Sciatic nerve (tissue), 2 donors: Measurements from ENCODE around the gene VWA3A. TPM values are rescaled to one million over a fixed set of nuclear protein-coding genes. Genes with fewer than 3 reads are reported as not detected.
"Not testable (repeated sequence)": the region's sequence is repeated elsewhere in the genome, so short reads cannot be mapped to it uniquely, and the experiment has no call there.

Source experiments
- ATAC-seq: fragments of 200-7000 bp; cut with Tn5 transposase; one replicate; pipeline ENCODE4 v1.9.1; 2020; ENCODE audit warnings: mild to moderate bottlenecking, moderate library complexity
- DNase-seq: peaks from one replicate; pipeline ENCODE4 v3.0.0-alpha.2; 2020; ENCODE audit warnings: low spot score
- intact Hi-C: fragments of 100-400 bp; cut with DNase I; formaldehyde crosslinking; loops from one replicate; pipeline ENCODE4 v1.14.2; 2022
- total RNA-seq: library from RNA; stranded (reverse); fragmentation: NEBNext Ultra II Directional; extraction: Animal tissue kit (Norgen Biotek cat#: 25700); gene quantifications from one replicate; pipeline ENCODE4 v1.2.1, GENCODE V29; 2021
- donor health status: DM: no; HTN: no; CAD: no.
- donor health status: DM: no; HTN: no; CAD: no.

Gene VWA3A
- total RNA-seq, 1 donor from 2014 or later = 0.71 TPM

DNA sequence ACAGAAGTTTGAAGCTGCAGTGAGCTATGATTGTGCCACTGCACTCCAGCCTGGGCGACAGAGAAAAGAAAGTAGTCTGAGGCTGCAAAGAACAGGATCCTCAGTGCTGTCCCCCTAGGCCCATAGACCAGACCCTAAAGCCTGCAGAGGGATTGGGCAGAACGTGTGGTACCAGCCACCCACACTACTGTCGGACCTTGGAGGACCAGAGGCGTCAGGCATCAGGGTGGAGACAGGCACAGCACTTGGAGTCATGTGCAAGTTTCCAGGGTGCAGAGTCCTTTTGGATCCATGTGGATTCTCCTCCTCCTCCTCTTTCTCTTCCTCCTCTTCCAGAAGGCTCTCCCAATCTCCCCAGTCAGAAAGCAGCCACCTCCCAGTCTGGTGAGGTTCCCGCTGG is 72.1 kb downstream of the VWA3A start:
- no peak for DNase-seq
- intact Hi-C loops = no loop called here
- ATAC-seq = no peak

DNA sequence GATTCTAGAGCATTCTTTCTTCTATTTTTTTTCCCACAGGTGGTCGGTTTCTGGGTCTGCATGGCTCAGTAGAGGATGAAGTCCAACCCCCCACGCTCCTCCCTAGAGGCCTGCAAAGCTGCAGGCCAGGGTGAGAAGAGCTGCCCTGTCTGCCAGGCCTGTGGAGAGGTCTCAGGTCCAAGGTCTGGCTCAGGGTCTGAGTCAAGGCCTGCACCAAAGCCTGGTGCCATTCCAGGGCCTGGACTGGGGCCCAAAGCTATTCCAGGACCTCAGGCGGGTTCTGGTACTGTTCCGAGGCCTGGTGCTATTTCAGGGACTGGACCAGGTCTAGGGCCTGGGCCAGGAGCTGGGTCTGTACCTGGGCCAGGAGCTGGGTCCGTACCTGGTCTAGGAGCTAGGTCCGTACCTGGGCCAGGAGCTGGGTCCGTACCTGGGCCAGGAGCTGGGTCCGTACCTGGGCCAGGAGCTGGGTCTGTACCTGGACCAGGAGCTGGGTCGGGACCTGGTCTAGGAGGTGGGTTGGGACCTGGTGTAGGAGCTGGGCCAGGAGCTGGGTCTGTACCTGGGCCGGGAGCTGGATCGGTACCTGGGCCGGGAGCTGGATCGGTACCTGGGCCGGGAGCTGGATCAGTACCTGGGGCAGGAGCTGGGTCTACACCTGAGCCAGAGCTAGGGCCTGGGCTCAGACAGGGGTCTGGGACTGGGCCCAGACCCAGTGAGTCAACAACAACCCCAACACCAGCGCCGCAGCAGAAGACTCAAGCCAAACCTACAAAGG is 73.4 kb downstream of the VWA3A start:
- intact Hi-C loops = no loop called here
- no peak for ATAC-seq
- no peak for DNase-seq

DNA sequence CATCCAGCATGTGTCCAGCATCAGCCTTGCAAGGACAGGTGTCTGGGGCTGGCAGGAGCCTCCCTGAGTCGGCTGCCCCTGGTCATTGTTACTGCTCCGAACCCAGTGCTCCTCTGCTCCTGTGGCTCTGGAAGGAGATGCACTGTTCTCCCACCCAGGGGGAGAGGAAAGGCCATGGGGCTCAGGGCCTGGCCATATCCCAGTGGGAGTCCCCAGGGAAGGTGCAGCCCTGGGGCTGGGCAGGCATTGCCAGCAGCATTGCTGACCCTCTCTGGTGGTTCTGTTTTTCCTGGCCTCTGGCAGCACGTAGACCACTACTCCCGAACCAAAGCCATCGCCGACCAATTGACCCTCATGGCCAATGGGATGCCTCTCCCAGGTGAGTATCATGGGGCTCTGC is 79.6 kb downstream of the VWA3A start:
- DNase-seq (no peak), ATAC-seq (no peak)
- intact Hi-C loops = no loop called here

DNA sequence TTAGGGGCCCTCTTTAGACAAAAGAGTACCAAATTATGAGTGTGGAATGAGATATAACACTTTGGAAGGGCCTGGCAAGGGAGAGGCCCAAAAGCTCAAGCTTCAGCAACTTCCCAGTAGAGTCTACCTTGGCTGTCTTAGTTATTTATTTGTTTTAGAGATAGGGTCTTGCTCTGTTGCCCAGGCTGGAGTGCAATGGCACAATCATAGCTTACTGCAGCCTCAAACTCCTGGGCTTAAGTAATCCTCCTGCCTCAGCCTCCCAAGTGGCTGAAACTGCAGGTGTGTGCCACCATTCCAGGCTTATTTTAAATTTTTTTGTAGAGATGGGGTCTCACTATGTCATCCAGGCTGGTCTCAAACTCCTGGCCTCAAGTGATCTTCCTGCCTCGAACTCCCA is 80.3 kb downstream of the VWA3A start:
- ATAC-seq, DNase-seq, intact Hi-C loops: not testable (repeated sequence)

DNA sequence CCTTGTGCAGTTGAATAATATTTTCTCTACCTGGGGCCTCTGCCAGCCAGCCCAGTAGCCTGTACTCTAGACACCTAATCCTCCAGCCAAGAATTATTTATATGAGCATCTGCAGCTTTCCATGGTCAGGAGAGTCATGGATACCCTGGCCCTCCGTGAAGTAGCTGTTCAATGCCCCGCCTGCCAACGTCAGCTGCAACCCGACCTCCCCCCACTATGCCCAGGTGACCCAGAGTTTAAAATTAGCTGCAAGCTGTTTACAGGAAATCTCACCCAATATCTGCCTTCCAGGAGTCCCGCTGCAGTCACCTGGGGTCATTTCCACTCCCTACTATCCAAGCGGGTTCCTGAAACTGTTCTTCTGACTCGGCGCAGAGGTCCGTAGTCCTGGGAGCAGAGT is 82.3 kb downstream of the VWA3A start:
- intact Hi-C loops = no loop called here
- DNase-seq (no peak), ATAC-seq (no peak)

DNA sequence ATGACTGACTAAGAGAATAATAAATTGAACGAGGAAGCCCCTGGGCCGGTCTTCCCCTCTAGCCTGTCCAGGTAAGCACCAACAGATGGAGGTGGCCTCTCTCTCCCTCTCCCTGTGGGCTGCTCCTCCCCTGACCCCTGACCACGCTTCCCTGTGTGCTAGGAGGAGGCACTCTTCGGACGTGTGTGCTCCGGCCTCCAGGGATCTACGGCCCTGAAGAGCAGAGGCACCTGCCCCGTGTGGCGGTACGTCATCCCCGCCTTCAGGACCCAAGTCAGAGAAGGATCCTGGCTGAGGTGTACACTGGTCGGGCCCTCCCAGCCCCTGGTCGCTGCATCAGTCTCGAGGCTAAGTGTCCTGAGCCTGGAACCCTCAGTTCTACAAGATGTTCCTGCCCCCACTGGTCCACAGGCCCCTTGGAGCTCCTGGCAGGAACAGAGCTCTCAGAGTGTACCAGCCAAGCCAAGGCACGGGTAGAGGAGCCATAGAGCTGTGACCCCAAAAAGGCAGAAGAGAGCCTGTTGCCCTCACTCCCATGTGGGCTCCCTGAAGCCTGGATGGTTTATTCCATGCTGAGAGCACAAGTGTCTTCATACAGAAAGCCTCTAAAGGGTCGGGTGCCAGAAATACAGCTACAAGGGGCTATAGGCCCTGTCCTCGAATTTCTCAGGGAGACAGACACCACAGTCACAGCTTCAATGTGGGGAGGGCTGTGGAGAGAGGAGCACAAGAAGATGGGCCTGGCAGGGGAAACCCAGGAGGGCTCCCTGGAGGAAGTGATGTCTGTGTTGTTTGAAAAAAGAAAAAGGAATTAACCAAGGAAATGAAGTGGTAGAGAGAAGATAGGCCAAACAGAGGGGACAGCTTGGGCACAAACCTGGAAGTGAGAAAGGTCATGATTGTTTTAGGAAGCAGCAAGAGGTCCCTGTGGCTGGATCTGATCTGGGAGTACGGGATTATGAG is 85.9 kb downstream of the VWA3A start:
- ATAC-seq (no peak), DNase-seq (no peak)
- intact Hi-C loops = no loop called here

DNA sequence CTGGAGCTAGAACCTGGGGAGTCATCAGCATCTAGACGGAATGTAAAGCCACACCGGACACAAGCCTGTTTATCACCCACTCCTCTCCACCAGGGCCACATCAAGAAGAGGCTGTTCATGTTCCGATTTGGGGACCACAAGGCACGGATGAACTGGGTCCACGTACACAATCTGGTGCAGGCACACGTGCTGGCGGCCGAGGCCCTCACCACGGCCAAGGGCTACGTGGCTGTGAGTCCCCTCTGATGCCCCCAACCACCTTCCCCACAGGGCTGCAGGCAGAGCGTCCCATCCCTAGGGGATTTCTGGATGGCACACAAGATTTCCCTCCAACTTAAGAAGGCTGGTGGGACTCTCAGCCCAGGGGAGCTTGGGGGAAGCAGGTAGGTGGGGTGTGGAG is 89.1 kb downstream of the VWA3A start:
- intact Hi-C loops = no loop called here
- ATAC-seq (no peak), DNase-seq (no peak)

DNA sequence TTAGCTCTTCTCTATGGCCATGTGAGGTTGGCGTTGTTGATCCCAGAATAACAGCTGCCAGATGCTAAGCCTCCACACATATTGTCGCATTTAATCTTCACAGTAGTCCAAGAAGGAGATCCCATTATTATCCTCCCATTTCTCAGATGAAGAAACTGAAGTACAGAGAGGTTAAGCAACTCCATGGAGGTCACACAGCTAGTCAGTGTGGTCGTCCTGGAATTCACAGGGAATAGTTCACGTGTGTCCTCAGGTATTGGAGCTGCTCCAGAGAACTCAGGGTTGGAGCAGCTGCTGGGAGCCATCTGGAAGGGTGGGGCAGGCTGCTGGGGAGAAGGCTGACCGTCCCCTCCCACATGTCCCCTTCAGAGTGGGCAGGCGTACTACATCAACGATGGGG is 89.5 kb downstream of the VWA3A start:
- intact Hi-C loops = no loop called here
- no peak for ATAC-seq
- no peak for DNase-seq

DNA sequence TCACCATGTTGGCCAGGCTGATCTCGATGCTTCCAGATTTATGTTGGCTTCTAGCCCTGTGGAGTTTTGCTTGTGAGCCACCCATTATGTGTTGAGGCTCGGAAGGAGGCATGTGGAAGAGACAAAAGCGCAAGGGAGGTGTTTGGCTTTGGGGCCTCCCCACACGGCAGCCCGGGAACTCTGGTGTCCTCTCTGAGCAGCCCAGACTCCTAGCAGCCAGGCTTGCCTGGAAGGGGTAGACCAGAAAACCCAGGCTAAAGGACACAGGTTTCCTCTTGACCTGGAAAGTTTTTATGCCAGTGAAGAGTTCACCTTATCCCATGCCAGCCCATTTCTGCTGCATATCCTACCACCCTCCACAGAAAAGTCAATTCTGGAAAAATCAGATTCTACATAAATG is 91.0 kb downstream of the VWA3A start:
- ATAC-seq (no peak), DNase-seq (no peak)
- intact Hi-C loops = no loop called here

DNA sequence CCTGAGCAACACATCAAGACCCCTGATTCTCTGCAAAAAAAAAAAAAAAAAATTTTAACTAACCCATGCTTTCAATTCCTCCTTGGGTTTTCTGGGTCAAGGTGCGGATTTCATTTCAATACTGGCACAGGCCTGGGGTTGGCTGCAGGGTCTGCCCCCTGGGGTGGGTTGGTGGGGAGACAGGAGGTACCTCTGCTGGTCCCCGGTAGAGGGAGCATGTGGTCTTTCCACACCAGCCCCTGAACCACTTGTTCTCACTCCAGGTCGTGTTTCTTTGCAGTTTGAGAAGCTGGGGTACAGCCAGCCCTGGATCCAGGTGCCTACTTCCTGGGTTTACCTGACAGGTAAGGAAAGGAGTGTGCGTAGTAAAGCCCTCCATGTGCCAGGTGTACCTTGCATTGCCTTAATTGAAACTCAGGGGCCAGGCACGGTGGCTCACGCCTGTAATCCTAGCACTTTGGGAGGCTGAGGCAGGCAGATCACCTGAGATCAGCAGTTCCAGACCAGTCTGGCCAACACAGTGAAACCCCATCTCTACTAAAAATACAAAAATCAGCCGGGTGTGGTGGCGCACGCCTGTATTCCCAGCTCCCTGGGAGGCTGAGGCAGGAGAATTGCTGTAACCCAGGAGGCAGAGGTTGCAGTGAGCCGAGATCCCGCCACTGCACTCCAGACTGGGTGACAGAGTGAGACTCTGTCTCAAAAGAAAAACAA is 91.7 kb downstream of the VWA3A start:
- intact Hi-C loops = no loop called here
- no peak for ATAC-seq
- no peak for DNase-seq

DNA sequence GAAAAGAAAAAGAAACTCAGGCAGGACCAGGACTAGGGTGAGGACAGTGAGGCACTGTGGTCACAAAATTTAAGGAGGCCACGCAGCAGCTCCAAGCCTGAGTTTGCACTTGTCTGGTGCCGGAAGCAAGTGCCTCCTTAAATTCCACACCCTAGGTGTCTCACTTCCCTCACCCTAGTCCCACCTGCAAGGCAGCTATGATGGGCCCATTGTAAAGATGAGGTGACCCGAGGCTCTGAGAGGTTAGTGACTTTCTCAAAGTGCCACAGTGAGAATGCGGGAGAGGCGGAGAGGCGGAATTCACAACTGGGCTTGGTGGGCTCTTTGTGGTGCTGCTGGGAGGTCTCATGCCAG is 92.3 kb downstream of the VWA3A start:
- DNase-seq = no peak
- intact Hi-C loops = no loop called here
- no peak for ATAC-seq

DNA sequence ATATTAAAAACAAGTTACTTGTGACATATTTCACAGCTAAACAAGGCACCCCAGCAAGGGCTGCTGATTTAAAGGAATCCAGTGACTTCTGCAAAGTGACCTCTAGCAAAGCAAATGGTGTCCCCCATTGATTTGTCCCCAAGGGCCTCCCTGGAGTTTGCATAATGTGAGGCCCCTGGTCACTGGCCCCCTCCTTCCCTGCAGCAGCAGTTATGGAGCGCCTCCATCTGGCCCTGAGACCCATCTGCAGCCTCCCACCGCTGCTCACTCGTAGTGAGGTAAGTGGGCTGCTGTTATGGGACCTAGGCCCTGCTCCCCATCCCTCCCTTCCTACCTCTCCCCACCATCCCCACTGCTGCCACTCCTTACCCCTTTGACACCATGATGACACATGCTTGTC is 94.2 kb downstream of the VWA3A start:
- intact Hi-C loops = loop anchor here (5.0 kb wide), 1 partner anchor 189 kb away; no protein-coding TSS in a partner anchor
- ATAC-seq = no peak
- no peak for DNase-seq

DNA sequence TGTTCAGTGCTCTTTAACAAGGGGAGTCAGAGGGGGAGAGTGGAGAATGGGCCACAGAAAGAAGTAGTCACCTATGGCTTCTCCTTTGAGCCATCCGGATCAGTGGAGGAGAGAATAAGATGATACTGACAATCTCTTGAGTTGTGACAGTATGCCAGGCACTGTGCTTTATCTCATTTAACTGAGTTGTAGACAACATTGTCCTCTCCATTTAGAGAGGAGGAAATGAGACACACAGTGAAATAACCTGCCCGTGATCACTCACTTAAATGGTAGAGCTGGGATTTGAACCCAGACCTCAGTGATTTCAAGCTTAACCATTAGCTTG is 95.9 kb downstream of the VWA3A start:
- DNase-seq (no peak), ATAC-seq (no peak)
- intact Hi-C loops = loop anchor here (5.0 kb wide), 1 partner anchor 191 kb away; no protein-coding TSS in a partner anchor

DNA sequence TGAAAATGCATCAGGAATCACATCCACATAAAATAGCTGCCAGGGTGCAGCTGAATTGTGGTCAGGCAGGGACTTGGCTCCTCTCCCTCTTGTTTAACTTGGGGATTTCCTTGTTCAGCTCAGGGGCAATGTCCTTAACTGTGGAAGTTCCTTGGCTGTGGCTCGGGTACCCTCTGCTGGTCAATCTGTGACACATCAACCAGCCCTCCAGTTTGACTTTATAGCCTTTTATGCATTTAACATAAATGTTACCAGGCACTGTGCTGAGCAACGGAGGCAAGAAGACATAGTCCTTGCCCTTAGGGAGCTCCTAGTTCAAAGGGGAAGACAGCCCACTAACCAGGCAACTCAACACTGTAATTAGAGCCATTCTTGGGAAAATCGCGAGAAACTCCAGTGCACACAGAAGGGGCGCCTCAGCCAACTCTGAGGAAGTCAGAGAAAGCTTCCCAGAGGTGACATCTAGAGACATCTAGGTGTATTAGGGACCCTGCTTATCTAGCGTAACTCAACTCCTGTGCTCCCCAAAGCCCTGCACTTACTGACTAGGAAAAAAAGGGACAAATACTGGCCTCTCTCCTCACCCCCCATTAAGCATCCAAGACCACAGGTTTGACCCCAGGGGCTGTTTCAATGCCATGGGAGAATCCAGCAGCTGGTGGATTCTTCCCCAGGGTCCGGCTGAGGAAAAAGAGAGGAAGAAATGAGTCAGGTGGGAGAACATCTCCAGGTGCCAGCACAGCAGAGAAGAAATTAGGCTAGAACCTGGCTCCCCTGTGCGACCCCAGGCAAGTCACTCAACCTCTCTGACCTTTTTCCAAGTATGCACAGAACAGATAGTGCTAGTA is 96.5 kb downstream of the VWA3A start:
- intact Hi-C loops = loop anchor here (1.0 to 5.0 kb wide), 2 partner anchors 192 to 235 kb away; no protein-coding TSS in a partner anchor
- ATAC-seq = no peak
- peak; percentile 77 for DNase-seq

DNA sequence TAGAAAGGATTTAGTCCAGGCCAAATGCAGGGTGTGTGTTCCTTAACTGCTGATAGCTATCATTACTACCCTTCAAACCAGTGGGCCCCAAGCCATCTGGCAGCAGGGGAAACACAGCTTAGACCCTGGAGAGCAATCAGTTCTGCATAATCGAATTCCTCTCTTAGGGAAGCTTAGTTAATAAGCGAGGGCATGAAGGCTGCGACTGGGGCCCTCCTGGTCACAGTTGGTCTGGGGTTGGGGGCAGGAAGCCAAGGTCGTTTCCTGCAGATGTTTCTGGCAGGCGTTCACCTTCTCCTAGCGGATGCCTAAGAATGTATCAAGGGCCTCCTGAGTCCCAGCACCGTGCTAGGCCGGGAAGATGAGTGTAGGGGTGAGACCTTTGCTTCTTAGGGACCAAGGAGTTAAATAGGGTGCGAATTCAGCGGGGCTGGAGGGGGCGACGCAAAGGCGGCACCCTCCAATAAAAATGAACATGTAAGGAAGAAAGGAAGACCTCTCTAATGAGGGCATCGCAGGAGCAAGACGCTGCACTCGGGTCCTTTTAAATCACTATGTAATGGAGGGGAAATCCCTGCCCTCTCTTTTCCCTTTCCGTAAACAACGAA is 97.2 kb downstream of the VWA3A start:
- intact Hi-C loops = loop anchor here (1.0 to 5.0 kb wide), 2 partner anchors 192 to 235 kb away; no protein-coding TSS in a partner anchor
- no peak for ATAC-seq
- peak; percentile 85 for DNase-seq

DNA sequence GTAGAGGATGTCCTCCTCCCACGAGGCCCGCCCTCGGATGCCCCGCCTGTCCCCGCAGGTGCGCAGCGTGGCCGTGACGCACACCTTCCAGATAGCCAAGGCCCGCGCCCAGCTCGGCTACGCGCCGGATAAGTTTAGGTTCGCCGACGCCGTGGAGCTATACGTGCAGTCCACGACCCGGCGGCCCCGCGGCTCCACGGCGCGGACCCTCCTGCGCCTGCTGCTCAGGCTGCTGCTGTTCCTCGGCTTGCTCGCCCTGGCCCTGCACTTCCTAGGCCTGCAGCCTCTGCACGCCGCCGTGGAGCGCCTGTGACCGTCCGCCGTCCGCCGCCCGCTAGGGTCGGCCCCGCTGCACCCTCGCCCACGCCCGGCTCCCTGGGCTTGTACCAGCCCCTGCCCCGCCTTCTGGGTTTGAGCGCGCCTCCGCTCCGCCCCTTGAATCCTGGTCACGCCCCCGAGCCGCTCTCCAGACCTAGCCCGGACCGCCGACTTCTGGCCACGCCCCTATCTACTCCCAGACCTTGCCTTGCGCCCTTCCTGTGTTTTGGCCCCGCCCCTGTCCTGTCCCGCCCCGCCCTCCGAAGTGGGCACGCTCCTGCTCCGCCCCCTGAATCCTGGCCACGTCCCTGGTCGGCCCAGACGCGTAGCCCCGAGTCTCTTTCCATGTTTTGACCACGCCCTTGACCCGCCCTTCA is 97.9 kb downstream of the VWA3A start:
- DNase-seq (peak; percentile 91), ATAC-seq (peak; percentile 79)
- intact Hi-C loops = no loop called here

DNA sequence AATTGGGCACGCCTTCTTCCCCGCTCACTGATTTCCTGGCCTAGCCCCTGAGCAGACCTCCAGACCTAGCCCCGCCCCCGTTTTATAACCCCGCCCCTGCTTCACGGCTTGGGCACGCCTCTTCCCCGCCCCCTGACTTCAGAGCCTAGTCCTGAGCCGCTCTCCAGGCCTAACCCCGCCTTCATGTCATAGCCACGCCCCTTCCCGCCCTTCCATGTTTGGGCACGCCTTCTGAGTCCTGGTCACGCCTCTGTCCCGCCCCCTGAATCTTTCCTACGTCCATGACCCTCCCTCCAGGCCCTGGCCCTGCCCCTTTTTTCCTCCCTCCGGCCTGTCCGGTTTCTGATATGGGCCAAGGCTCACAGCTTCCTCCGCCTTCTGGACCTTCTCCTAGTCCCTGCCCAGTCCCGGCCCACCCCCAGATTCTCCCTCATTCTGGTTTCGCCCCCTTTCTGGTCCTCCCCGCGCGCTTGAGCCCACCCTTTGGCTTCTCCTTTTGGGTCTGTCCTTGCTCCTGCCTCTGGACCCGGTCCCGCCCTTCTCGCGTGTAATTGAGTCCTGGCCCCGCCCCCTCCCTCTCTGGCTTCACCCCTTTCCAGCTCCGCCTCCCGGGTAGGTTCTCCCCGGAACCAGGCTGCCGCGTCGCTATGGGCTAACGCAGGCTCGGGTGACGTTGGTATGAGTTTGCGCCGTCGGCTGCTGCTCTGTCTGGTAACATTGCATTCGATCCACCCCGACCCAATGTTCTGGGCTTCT is 98.6 kb downstream of the VWA3A start:
- DNase-seq = peak; percentile 100
- peak; percentile 88 for ATAC-seq
- intact Hi-C loops = no loop called here
